SKM-1 (cell line): ENCODE data around the gene OR3A3.
"Not testable (repeated sequence)": the region's sequence is repeated elsewhere in the genome, so short reads cannot be mapped to it uniquely, and the experiment has no call there.

ENCODE experiments used
- DNase-seq: peaks from one replicate; lab custom pipeline; 2025; ENCODE audit not compliant: unreplicated experiment; lab: John Stamatoyannopoulos, UW

The OR3A3 gene

GRCh38 chr17:3411070-3411469 lies at the start of gene OR3A3:
OR3A3 (plus strand) TSS chr17:3411370.
- DNase-seq, result no peak

GRCh38 chr17:3371167-3371566 lies 40.0 kb upstream of the OR3A3 start:
- DNase-seq, result not testable (repeated sequence)

- no peak for DNase-seq
These were observed 32.8 kb upstream of the OR3A3 start for GRCh38 chr17:3378321-3378720.

GRCh38 chr17:3381957-3382356 lies 29.2 kb upstream of the OR3A3 start:
- no peak for DNase-seq

- no peak for DNase-seq
These were observed 25.0 kb upstream of the OR3A3 start, which contains the start of gene OR3A2 for GRCh38 chr17:3385869-3386816. OR3A2 (minus strand) TSS chr17:3386308.

- no peak for DNase-seq
These were observed 21.4 kb upstream of the OR3A3 start for GRCh38 chr17:3389791-3390190.

- not testable (repeated sequence) for DNase-seq
These were observed 13.4 kb upstream of the OR3A3 start for GRCh38 chr17:3397801-3398200.

- DNase-seq, result no peak
These were observed 12.9 kb upstream of the OR3A3 start, which contains the start of gene OR1E1 for GRCh38 chr17:3398310-3398709. OR1E1 (minus strand) TSS chr17:3398410; CDS start chr17:3398410, 0 bp downstream.

GRCh38 chr17:3400055-3400454 lies 11.1 kb upstream of the OR3A3 start:
- DNase-seq, result no peak

- DNase-seq, result no peak
These were observed 9.4 kb upstream of the OR3A3 start for GRCh38 chr17:3401786-3402185.

GRCh38 chr17:3403856-3404255 lies 7.3 kb upstream of the OR3A3 start:
- not testable (repeated sequence) for DNase-seq

- DNase-seq, result not testable (repeated sequence)
These were observed 1.0 kb downstream of the OR3A3 start for GRCh38 chr17:3412216-3412615.

- DNase-seq, result no peak
These were observed 4.4 kb downstream of the OR3A3 start for GRCh38 chr17:3415610-3416009.

GRCh38 chr17:3418222-3418621 lies 7.1 kb downstream of the OR3A3 start:
- DNase-seq, result no peak

GRCh38 chr17:3433215-3433614 lies 22.0 kb downstream of the OR3A3 start:
- not testable (repeated sequence) for DNase-seq

- no peak for DNase-seq
These were observed 22.6 kb downstream of the OR3A3 start, which contains the start of gene OR1E2 for GRCh38 chr17:3433741-3434140. OR1E2 (minus strand) TSS chr17:3433841; CDS start chr17:3433841, 0 bp downstream.

- no peak for DNase-seq
These were observed 27.2 kb downstream of the OR3A3 start for GRCh38 chr17:3438368-3438767.

GRCh38 chr17:3440451-3440850 lies 29.3 kb downstream of the OR3A3 start:
- no peak for DNase-seq

GRCh38 chr17:3447625-3448024 lies 36.5 kb downstream of the OR3A3 start:
- no peak for DNase-seq

- no peak for DNase-seq
These were observed 37.0 kb downstream of the OR3A3 start for GRCh38 chr17:3448059-3448665.

GRCh38 chr17:3466355-3466754 lies 55.2 kb downstream of the OR3A3 start:
- DNase-seq, result not testable (repeated sequence)

- DNase-seq, result no peak
These were observed 58.4 kb downstream of the OR3A3 start for GRCh38 chr17:3469529-3469928.
